Fibroblast of the conjunctiva (primary cell): Measurements from ENCODE around the gene DIP2C.

Experiments
- DNase-seq: peaks from one replicate; pipeline ENCODE4 v3.0.0-alpha.2; 2010; ENCODE audit warnings: low read depth

The DIP2C gene

DNA sequence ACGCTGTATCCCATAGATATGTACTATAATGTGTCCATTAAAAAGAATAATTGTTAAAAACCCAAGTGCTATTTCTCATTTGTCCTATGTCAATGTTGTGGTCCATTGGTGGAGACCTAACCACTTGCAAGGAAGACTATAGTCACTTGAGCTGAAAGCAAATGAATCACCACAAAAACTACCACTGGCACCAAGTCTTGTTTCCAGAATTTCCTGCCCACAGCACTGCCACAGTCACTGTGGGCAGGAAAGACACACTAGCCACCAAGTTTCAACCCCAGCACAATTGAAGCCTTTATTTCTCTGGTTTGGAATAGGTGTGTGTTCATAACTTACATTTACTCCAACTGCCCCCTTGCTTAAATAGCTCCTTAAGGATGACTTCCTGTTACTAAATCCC is 12.4 kb downstream of the DIP2C start:
- no peak for DNase-seq

DNA sequence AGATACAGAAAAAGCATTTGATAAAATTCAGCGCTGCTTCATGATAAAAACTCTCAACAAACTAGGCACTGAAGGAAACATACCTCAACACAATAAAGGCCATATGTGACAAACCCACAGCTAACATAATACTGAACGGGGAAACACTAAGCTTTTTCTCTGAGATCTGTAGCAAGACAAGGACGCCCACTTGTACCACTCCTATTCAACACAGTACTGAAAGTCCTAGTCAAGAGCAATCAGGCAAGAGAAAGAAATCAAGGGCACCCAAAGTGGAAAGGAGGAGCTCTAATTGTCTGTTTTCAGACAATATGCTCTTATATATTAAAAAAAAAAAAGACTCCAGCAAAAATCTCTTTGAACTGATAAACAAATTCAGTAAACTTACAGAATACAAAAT is 13.3 kb downstream of the DIP2C start:
- DNase-seq, result no peak

DNA sequence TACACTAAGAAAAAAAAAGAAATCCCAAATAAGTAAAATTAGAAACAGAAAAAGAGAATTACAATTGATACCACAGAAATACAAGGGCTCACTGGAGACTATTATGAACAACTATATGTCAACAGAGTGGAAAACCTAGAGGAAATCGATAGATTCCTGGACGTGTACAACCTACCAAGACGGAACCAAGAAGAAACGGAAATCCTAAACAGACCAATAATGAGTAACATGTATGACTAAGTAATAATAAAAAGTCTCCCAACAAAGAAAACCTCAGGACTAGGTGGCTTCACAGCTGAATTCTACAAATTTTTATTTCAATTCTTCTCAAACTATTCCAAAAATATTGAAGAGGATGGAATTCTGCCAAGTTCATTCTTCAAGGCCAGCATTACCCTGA is 13.9 kb downstream of the DIP2C start:
- DNase-seq, result no peak

DNA sequence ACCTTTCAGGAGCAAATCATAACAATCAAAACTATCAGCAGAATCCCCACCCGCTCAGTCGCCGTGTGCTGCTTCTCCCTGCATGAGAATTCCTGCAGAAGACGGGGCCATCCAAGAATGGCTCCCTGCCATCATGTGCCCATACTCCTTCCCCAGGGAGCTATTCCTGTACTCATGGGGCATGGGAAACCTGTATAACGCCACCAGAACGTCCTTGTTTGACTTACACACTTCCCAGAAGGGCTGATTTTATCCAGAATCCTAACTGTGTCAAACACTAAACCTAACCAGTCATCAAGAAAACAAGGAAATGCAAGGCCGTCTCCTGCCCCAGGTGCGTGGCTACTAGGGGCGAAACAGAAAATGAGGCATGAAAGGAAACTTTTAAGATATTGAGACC is 16.0 kb downstream of the DIP2C start:
- no peak for DNase-seq

DNA sequence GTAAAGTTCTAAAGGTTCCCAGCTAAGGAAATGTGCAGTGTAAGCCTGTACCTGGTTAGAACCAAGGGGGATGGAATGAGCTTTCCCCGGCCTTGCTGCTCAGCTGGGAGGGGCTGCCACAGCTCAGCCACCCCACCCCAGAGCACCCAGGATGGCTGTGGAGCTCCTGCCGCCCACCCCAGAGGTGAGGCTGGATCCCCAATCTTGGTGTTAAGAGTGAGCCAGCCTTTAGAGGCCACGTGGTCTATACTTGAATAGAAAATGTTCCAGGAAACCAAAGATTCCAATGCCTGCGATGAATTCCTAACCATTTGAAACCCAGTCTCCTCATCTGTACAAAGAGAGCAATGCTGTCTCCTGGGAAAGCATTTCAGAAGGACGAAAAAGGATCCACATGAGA is 16.5 kb downstream of the DIP2C start:
- DNase-seq, result no peak

DNA sequence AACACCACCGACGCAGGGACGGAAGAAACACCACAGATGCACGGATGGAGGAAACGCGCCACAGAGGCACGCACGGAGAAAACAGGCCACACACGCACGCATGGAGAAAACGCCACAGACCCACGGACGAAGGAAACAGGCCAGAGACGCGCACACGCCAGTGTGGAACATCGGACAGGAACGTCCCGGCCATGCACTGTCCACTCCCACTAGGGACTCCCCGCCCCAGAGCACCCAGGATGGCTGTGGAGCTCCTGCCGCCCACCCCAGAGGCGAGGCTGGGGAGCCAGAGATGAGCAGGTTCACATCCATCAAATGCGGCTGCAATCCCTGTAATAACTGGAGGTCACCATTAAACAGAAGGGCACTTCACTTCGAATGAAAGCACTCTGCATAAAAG is 17.3 kb downstream of the DIP2C start:
- no peak for DNase-seq

DNA sequence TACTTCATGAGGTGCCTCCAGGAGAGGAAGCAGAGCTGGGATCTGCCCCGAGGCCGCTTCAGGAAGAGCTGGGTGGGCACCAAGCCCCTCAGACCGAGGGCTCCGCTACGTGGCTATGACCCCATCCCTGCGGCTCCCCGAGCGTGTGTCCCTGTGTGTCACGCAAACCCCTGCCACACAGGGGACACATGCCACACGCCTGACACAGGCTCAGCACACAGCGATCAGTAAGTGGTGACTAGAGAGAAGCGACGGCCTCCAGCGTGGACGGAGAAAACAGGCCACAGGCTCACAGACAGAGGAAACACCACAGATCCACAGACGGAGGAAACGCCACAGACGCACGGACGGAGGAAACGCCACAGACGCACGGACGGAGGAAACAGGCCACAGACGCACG is 18.5 kb downstream of the DIP2C start:
- DNase-seq, result no peak

DNA sequence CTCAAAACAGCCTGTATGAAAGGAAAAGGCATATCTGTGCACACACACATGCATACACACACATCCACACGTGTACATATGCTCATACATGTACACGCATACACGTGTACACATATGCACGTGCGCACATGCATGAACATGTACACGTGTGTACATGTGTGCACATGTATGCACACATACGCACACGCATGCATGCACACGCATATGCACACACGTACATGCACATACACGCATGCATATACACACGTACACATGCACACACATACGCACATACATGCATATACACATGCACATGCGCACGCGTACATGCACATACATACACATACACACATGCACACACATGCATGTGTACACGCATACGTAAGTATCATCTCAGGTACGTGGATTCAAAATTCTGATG is 19.4 kb downstream of the DIP2C start:
- DNase-seq, result no peak

DNA sequence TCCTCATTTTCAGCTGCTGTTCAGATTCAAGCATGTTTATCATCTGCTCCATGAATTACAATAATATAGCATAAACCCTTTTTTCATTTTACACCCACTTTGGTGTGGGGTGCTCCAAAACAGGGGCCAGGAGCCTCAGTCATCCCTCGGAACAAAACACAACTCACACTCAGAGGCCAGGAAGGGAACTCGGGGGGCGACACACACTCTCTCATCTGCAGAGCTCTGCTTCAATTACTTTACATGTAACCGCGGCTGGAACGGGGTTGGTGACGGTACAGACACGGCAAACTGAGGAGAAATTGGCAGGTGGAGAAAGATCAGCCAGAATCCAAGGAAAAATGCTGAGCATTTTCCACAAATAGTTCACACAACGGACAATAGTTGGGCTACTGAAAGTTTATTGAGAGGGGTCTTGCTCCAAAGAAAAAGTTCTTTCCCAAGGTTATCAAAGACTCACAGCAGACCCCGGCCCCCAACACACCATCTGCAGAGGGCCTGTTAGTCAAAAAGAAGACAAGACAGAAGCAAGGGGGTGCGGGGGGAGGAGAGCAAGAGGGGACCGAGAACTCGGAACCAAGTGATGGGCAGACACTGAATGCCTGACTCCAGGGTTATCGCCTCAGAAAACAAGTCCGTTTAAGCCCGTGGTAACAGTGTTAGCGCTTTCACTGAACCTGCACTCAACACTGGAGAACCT is 20.5 kb downstream of the DIP2C start:
- DNase-seq, result no peak

DNA sequence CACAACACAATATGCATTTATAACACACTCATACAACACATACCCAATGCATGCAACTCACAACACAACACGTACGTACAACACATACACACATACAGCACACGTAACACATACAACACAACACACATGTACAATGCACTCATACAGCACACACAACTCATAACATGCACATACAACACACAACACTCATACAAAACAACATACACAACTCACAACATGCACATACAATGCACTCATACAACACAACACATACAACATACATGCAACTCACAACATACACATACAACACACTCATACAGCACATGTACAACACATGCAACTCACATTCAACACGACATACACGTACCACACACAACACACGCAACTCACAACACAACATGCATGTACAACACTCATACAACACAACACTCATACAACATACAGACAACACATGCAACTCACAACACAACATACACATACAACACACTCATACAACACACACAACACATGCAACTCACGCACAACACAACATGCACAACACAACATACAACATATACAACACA is 21.8 kb downstream of the DIP2C start:
- DNase-seq, result no peak

DNA sequence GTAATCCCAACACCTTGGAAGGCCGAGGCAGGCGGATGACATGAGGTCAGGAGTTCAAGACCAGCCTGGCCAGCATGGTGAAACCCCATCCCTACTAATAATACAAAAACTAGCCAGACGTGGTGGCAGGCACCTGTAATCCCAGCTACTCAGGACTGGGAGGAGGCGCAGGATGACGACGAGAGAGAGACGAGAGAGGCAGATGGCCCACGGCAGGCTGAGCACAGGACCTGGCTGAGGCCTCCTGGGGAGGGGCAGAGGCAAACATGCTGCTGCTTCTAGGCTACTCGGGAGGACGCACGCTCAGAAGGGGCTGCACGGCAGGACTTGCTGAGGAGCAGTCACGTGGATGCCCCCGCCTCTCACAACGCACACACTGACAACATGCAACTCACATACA is 22.4 kb downstream of the DIP2C start:
- no peak for DNase-seq

DNA sequence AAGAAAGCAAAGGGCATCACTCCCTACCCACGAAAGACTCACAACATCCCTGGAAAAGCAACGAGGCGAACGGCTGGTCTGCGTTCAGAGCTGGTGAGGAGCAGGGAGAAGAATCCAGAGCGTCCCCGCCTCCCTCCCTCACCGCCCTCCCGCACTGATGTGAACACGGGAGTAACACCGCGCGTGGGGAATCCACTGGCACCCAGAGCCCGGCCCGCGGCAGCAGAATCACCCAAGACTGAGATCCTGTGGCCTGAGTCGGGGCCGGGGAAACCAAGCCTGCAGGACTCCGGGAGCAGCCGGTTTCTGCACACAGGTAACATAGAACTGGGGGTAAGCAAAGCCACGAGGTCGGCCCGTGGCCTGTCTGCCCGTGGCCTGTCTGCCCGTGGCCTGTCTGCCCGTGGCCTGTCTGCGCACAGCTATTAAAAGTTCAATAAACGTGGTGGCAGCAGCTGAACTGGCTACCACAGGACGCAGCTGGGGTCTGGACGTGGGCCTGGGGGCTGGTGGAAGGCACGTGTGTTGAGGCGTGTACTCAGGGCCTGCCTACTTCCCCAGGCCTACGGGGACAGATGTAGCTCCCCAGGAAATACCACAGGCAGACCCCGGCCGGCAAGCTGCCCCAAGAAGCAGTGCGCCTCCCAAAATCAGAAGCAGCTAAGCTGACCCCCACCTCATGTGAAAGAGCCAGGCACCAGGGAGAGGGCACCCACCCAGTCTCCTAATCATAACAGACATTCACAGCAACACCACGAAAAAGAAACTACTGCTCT is 23.0 kb downstream of the DIP2C start:
- DNase-seq, result no peak

DNA sequence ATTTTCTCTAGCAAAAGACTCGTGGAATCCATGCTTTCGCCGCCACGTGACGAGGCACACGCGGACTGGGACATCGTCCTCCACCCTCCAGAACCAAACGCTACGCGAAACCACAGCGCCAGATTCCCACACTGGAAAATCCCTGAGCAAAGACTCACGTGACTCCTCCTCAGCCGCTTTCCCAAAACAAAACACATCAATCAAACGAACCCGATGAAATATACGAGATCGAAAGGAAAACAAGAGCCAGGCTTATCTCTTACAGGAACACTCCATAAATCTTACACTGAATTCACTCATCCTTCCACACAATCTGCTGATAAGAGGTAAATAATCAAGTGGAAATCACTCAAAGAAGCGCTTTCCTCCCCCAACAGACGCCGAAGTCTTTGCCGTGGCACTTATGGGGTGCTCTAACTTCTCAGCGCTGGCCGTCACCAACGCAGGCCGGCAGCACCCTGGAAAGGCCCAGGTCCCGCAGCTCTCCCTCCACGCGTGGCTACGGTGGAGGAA is 23.8 kb downstream of the DIP2C start:
- DNase-seq, result no peak

DNA sequence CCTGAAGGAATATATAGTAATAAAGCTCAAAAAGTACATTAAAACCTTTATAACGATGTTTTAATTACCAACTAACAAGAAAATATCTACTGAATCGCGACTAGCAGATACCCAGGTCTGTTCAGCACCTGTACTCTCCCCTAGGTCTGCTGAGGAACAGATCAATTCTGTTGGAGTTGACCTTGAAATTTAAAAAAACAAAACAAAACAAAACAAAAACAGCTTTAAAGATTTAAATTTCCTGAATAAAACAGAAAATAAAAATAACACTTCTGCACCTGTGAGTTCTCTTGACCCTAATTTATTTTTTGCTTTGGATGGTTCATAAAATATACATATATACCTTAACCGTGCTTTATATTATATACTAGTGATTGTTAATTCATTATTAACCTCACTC is 24.6 kb downstream of the DIP2C start:
- no peak for DNase-seq

DNA sequence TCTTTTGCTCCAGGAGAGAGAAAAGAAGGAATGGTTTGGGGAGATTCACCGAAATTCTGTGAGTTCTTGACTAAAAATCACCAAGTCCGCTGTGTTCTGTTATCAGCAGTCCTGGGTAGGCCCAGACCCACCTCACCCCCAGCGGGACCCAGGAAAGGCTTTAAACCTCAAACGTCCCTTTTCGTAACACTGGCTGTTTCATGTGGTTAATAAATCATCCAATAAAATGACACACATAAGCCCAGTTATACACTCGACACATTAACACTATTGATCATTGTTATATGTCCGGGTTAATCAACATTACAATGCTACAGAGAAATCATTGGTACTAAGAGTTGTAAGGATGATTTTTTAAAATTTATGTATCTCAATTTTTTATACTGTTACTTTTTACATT is 25.2 kb downstream of the DIP2C start:
- DNase-seq, result no peak

DNA sequence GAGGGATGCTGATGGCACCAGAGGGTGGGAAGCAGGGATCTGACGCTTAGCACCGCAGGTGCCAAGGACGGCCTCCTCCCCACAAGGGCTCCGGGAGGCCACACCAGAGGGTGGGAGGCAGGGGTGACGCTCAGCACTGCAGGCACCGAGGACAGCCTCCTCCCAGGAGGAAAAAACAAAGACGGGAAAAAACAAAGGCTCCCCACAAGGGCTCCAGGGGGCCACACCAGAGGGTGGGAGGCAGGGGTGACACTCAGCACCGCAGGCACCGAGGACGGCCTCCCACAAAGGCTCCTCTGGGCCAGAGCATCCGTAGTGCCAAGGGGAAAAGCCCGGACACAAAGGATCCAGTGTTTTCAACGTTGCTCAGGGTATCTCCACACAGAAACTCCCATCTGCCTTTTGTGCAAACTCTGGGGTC is 25.6 kb downstream of the DIP2C start:
- no peak for DNase-seq

DNA sequence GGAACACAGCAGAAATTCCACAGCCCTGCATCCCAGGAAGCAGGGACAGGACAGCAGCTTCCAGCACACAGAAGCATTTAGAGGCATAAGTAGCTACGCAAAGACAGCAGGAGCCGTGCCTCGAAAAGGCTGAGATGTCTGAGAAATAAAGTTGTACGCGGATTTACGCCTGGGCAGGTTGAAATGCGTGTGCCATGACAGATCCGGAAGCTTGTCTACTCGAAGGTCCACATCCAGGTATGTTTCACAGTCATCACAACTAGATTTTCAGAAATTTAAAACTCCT is 26.1 kb downstream of the DIP2C start:
- no peak for DNase-seq

DNA sequence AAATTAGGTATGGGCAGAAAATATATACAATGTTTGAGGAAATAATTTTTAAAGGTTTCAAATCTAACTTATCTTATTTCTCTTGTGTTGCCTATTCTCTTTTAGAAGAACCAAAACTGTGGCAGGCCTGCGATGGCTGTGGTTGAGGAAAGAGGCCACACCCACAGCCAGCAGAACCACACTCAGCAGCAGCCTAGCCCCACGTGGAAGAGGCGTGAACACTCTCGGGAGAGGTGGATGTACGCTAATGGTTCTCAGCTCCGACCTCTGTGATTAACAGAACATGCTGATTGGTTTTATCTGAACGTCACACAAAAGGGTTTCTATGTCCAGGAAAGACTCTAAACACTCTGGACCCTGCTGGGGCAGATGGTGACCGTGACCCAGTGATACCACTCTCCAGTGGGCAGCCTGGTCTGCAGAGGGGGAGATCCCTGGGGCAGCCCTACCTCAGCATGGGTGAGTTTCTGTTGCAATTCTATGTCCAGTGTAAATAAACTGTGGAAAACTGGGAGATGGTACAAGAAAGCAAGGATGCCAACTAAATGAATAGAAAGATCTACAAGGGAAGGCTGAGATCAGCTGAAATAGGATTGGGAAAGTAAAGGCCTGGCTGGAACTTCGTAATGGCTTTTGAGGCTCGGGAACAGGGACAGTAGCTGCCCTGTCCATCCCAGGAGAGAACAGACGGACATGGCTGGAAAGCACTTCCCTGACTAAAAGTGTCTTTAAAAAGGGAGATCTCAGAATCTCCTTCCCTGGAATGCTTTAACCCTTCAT is 26.6 kb downstream of the DIP2C start:
- DNase-seq, result no peak

DNA sequence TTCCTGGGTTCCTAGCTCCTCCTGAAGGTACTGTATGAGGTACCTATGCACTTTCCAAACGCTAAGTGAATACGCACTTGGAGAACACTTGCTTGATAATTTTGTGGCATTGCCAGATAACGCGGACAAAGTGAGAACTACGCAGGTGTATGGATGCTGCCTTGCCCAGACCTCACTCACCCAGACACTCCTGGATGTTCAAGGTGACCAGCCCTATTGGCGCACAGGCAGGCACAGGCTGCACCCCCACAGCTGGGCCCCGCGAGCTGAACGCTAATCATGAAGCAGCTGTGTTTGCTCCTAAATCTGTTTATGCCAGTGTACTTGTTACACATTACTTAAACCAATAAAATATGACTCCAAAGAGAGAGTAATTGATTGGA is 27.3 kb downstream of the DIP2C start:
- no peak for DNase-seq

DNA sequence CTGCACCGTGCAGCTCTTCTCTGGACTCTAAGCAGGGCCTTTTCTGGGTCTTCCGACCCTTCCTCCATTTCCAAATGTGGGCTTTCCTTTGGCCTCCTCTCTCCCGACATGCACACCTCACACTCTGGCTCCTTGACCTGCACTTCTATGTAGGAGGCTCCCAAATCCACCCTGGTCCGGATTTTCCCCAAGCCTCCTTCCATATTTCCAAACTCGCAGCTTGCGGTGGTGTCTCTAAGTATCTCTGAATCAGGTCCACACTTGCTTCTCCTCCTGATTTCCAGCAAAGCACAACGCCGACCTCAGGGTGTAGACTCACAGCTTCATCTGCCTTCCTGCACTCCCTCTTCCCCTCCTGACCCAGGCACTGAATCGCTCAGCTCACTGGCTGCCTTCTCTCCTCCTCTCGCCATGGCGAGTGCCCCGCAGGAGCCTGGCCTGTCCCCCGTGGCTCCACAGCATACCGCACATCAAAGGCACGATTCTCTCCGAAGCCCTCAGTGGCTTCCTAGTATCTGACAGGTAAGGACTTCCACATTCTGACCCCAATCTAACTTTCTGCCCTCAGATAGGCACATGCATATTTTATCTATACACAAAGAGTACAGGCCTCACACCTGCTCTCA is 27.8 kb downstream of the DIP2C start:
- no peak for DNase-seq

DNA sequence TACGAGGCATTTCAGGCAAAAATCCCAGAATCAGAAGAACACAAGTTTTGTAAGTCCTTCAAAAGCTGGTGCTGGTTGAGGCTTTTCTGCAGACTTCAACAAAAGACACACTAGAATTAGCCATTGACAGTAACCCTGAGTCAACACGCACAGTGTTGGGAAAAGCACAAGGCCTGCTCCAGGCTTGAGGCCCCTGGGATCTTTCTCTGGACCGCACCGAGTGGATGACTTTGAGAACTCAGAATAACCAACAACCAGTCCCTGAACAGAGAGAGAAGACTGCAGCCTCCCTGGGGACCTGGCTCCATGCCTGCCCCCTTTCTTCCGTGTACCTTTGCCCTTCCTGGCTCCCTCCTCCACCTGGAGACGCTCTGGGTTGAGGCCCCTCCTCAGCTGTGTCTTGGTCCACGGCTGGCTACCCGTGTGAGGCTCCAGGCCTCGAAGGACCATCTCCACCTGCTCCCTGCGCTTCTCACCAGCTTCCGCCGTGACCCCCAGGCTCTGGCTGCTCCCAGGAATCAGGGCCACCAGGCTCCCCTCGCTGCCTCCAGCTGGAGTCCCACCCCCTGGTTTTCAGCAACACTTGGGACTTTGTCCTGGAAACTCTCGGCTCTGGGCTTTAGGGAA is 28.4 kb downstream of the DIP2C start:
- no peak for DNase-seq

DNA sequence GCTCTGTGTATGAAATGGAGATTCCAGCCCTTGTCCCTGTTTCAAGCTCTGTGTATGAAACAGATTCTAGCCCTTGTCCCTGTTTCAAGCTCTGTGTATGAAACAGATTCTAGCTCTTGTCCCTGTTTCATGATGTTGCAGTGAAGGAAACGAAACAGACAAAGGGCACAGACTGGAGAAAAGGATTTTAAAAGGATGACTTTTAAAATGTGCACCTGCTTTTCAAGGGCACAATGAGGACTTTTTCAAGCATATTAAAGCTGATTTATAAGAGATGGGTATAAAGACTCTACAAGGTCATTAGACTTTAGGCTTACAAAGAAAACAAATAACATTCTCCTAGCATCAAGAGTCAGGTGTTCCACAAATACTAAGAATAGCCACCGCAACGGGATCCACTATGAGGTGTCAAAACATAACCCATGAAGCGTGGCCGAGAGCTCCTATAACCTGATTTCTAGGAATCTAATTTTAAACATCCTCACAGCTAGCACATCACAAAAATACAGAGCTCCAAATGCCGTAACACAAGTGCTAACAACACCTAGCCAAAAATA is 29.0 kb downstream of the DIP2C start:
- DNase-seq, result no peak
